A549 (cell line): ENCODE results near the gene IL1RN. TPM values are rescaled to one million over a fixed set of nuclear protein-coding genes. Genes with fewer than 3 reads are reported as not detected.

Experiments
- ATAC-seq, 2 experiments: fragments of 200-7000 bp in 1 of 2; fragments of >200 bp in 1 of 2; cut with Nextera tagmentation in 1 of 2; cut with Tn5 transposase in 1 of 2; 3 replicates each; pipeline versions ENCODE4 v1.8.0 to v1.9.1; 2018 to 2020; ENCODE audit warnings: mild to moderate bottlenecking in 1 of 2, moderate library complexity in 1 of 2
- CTCF ChIA-PET: fragments of 300-600 bp; sonication (Branson Sonifier 250); formaldehyde crosslinking; extraction: SDS; loops from one replicate; lab custom pipeline; 2021; ENCODE audit warnings: antibody characterized with exemption, inconsistent platforms; lab: Yijun Ruan, JAX
- POLR2A ChIA-PET: fragments of 350-600 bp; formaldehyde crosslinking; extraction: SDS; loops from one replicate; lab custom pipeline; 2021; ENCODE audit warnings: antibody characterized with exemption, inconsistent platforms; lab: Yijun Ruan, JAX
- DNase-seq, 2 experiments: peaks; one replicate each; pipeline versions ENCODE4 v3.0.0 to v3.0.0-alpha.2; 2011 to 2016; ENCODE audit warnings: low read depth in 1 of 2, low spot score in 1 of 2
- FAIRE-seq: peaks from 2 replicates; lab custom pipeline; 2011; peaks lifted over from hg19 to GRCh38; lab: Jason Lieb, UNC
- H3K27ac ChIP-seq, 2 experiments: fragments of >200 bp; sonication (Bioruptor Twin); formaldehyde crosslinking; 3 replicates each; pipeline ENCODE4 v1.5.1; 2016 to 2017
- H3K4me1 ChIP-seq: fragments of >200 bp; sonication (Bioruptor Twin); formaldehyde crosslinking; 3 replicates; pipeline ENCODE4 v1.6.1; 2016
- H3K4me2 ChIP-seq: fragments of >200 bp; sonication (Bioruptor Twin); formaldehyde crosslinking; 3 replicates; pipeline ENCODE4 v1.6.1; 2016
- H3K4me3 ChIP-seq: fragments of >200 bp; sonication (Bioruptor Twin); formaldehyde crosslinking; 3 replicates; pipeline ENCODE4 v1.5.1; 2016
- H3K9me3 ChIP-seq: fragments of >200 bp; sonication (Bioruptor Twin); formaldehyde crosslinking; 3 replicates; pipeline ENCODE4 v1.6.1; 2016
- BHLHE40 ChIP-seq: IDR thresholded peaks from 2 replicates; pipeline ENCODE4 v1.6.1; 2012; ENCODE audit warnings: low read depth, low read length, inconsistent platforms
- CBX2 ChIP-seq: fragments of 200-600 bp; sonication (generic); IDR thresholded peaks from 2 replicates; pipeline ENCODE4 v1.6.1; 2016; ENCODE audit warnings: low read depth, mild to moderate bottlenecking, borderline replicate concordance
- CHD4 ChIP-seq: fragments of 200-600 bp; sonication (generic); IDR thresholded peaks from 2 replicates; pipeline ENCODE4 v1.6.1; 2016; ENCODE audit warnings: antibody characterized with exemption, mild to moderate bottlenecking, borderline replicate concordance
- CTCF ChIP-seq: fragments of >200 bp; sonication (Bioruptor Twin); formaldehyde crosslinking; IDR thresholded peaks from 3 replicates; pipeline ENCODE4 v1.5.1; 2016
- EHF ChIP-seq: fragments of 250-450 bp; sonication (Bioruptor Pico); IDR thresholded peaks from 2 replicates; pipeline ENCODE4 v1.5.0; 2020; ENCODE audit warnings: mild to moderate bottlenecking
- ELK1 ChIP-seq: fragments of 150-350 bp; IDR thresholded peaks from 2 replicates; pipeline ENCODE4 v1.6.1; 2014; ENCODE audit warnings: low read depth, mild to moderate bottlenecking, low read length
- EP300 ChIP-seq, 2 experiments: fragments of >200 bp; sonication (Bioruptor Twin); formaldehyde crosslinking; IDR thresholded peaks; 2 replicates in 1 of 2; 3 replicates in 1 of 2; pipeline ENCODE4 v1.6.1; 2016 to 2017
- GATA3 ChIP-seq: IDR thresholded peaks from 2 replicates; pipeline ENCODE4 v1.6.1; 2012; ENCODE audit warnings: borderline replicate concordance
- HOXA7 ChIP-seq: fragments of 250-450 bp; sonication (Bioruptor Pico); IDR thresholded peaks from 2 replicates; pipeline ENCODE4 v1.5.0; 2020; ENCODE audit warnings: mild to moderate bottlenecking, moderate library complexity
- HOXB5 ChIP-seq: fragments of 250-450 bp; sonication (Bioruptor Pico); IDR thresholded peaks from 2 replicates; pipeline ENCODE4 v1.5.0; 2020; ENCODE audit warnings: mild to moderate bottlenecking, moderate library complexity
- JUN ChIP-seq, 2 experiments: fragments of >200 bp; sonication (Bioruptor Twin); formaldehyde crosslinking; IDR thresholded peaks; 2 replicates in 1 of 2; 3 replicates in 1 of 2; pipeline ENCODE4 v1.6.1; 2016 to 2017
- KDM5A ChIP-seq: fragments of 200-600 bp; sonication (generic); IDR thresholded peaks from 2 replicates; pipeline ENCODE4 v1.6.1; 2016; ENCODE audit warnings: antibody characterized with exemption, mild to moderate bottlenecking
- MAX ChIP-seq: IDR thresholded peaks from 2 replicates; pipeline ENCODE4 v1.6.1; 2012
- MAZ ChIP-seq: fragments of 150-350 bp; IDR thresholded peaks from 2 replicates; pipeline ENCODE4 v1.6.1; 2014; ENCODE audit warnings: antibody characterized with exemption, low read depth, low read length, borderline replicate concordance
- PHF8 ChIP-seq: fragments of 200-600 bp; sonication (generic); IDR thresholded peaks from 2 replicates; pipeline ENCODE4 v1.6.1; 2016; ENCODE audit warnings: low read depth, mild to moderate bottlenecking, antibody characterized with exemption, moderate library complexity, borderline replicate concordance
- POLR2AphosphoS2 ChIP-seq: conservative IDR thresholded peaks from 2 replicates; pipeline ENCODE4 v1.6.1; 2012; ENCODE audit warnings: low read length, improper control_type of control experiment, inconsistent platforms
- RAD21 ChIP-seq, 2 experiments: fragments of >200 bp in 1 of 2; sonication (Bioruptor Twin) in 1 of 2; formaldehyde crosslinking in 1 of 2; IDR thresholded peaks in 1 of 2; conservative IDR thresholded peaks in 1 of 2; 2 replicates in 1 of 2; 3 replicates in 1 of 2; pipeline ENCODE4 v1.6.1; 2012 to 2018; ENCODE audit warnings: inconsistent platforms in 1 of 2
- RFX5 ChIP-seq: fragments of 450-650 bp; IDR thresholded peaks from 2 replicates; pipeline ENCODE4 v1.7.1; 2014; ENCODE audit warnings: antibody characterized with exemption, mild to moderate bottlenecking, moderate library complexity
- USF2 ChIP-seq: fragments of 450-650 bp; IDR thresholded peaks from 2 replicates; pipeline ENCODE4 v1.6.1; 2014; ENCODE audit warnings: antibody characterized with exemption
- ZC3H11A ChIP-seq: fragments of 450-650 bp; IDR thresholded peaks from 2 replicates; pipeline ENCODE4 v1.6.1; 2014; ENCODE audit warnings: antibody characterized with exemption, mild to moderate bottlenecking
- WGBS: methylation state at CpG from one replicate; pipeline ENCODE4 v1.1.6; 2017; ENCODE audit errors: missing lambda C conversion rate; 5-methylcytosine and 5-hydroxymethylcytosine counted together
- polyA plus RNA-seq, 4 experiments: library from polyadenylated mRNA; depleted of rRNA in 3 of 4; stranded (reverse); fragments of >200 nt; fragmentation: RNase III in 1 of 4; extraction: RNeasy Plus Mini Kit Qiagen cat#74134 plus additional on column Dnase treatment in 1 of 4; gene quantifications; 2 replicates in 3 of 4; 3 replicates in 1 of 4; pipeline ENCODE4 v1.2.3, GENCODE V29; 2011 to 2017
- TF ChIP-seq, protein P1 (sequence below): IDR thresholded peaks from 2 replicates; pipeline ENCODE4 v1.6.1; 2012; ENCODE audit warnings: low read depth, borderline replicate concordance
- TF ChIP-seq, protein P2 (sequence below): IDR thresholded peaks from 2 replicates; pipeline ENCODE4 v1.6.1; 2012
- TF ChIP-seq, protein P3 (sequence below): fragments of >200 bp; sonication (Bioruptor Twin); formaldehyde crosslinking; IDR thresholded peaks from 2 replicates; pipeline ENCODE4 v1.6.1; 2016
- TF ChIP-seq, protein P4 (sequence below): fragments of 250-450 bp; sonication (Bioruptor Pico); IDR thresholded peaks from 2 replicates; pipeline ENCODE4 v1.5.0; 2020; ENCODE audit warnings: low read depth, mild to moderate bottlenecking, moderate library complexity

Gene IL1RN
- polyA plus RNA-seq, 2 of the 4 experiments (the other 2 are of a cell fraction) = 0.13 TPM; not detected in 1

DNA sequence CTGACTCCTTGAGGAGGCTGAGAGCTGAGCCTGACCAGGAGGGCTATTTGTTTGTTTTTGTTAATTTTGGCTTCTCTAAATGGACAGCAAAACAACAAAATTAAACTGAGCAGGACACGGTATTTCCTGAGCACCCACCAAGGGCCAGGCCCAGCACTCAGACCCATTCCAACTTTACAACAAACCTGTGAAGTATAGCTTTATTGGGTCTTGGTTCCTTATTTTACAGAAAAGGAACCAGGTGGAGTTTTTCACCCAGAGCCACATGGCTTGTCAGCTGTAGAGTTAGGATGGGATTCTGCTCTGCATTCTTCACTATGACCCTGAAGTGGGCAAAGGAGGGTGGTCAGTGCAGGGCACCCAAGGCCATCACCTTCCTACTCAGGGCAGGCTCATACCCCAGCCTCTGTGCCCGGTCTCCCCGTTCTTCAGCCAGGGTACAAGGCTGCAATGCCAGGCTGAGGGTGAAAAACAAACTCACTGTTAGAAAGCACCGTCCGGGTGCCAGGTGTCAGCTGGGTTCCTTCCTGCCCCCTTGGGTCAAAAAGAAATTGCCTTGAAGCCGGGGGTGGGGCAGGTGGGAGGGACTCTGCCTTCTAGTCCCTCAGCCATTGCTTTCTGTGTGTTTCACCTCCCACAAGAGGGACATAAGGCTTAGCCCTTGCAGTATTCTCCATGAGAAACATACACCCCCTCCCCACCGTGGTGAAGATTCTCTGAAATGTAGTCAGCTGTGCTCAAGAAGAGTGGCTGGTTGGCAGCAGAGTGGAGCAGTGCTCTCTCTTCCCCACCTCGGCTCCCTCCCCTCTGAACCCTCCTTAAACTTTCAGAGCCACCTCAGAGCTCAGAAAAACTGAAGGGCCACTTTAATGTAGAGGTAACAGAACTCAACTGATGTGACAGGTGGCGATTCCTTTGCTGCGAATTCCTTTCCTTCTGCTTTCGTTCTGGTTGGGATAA, 48.6 kb downstream of the IL1RN start:
- TF ChIP-seq CBX2 (no peak), KDM5A (no peak), USF2 (no peak), POLR2AphosphoS2 (no peak), HOXA7 (CRISPR knock-in tag) (no peak), HOXB5 (CRISPR knock-in tag) (no peak), JUN (IDR thresholded peaks at IDR 0.05) (no peak), ELK1 (no peak), BHLHE40 (no peak), MAZ (no peak), MAX (no peak)
- TF ChIP-seq, protein P1, sequence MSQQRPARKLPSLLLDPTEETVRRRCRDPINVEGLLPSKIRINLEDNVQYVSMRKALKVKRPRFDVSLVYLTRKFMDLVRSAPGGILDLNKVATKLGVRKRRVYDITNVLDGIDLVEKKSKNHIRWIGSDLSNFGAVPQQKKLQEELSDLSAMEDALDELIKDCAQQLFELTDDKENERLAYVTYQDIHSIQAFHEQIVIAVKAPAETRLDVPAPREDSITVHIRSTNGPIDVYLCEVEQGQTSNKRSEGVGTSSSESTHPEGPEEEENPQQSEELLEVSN = no peak
- ChIA-PET CTCF (interaction anchor here (0.9 to 6.3 kb wide), 5 partner anchors 7 to 214 kb away, joined by 3 to 41 read pairs (median 4); no protein-coding TSS in a partner anchor), POLR2A (no interaction called here)
- WGBS = 69% methylated on average over 11 of the region's 11 CpGs
- FAIRE-seq (no peak), DNase-seq (no peak), ATAC-seq (no peak)
- H3K9me3 ChIP-seq = no peaks in the 10 kb centered on the region
- no peaks in the 10 kb centered on the region for H3K4me1 ChIP-seq
- H3K4me2 ChIP-seq = no peak overlapping the region
- H3K4me3 ChIP-seq = no peak overlapping the region
- no peak overlapping the region for H3K27ac ChIP-seq

DNA sequence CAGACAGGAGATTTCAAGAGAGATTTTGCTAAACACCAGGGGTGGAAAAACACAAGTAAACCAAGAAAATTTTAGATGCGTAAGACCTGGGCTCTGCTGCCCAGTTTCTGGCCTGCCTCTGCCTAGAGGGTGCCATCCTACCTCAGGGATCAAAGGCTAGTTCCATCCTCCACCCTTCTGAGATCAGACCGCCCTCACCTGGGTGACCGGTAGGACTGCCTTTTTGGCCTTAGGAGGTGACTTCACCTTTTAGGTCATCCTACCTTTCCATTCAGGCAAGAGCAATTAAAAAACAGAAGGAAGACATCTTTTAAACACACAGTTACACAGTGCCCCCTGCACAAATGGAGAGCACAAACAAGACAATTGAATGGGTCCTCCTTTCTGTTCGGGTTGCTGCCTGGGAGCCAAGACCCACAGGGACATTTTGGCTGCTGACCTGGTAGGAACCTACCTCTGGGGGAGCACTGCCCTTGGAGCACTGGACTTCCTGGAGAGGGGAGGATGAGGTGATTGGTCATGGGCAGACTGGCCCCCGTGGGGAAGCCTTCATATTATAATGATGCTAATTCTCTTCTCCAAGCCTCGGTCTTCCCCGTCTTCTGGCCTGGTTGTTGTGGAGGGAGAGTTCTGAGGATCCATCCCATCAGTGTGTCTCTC, 49.4 kb downstream of the IL1RN start:
- ChIA-PET POLR2A (no interaction called here), CTCF (no interaction called here)
- Histone ChIP-seq H3K4me2 (no peak overlapping the region), H3K27ac (no peak overlapping the region), H3K9me3 (no peaks in the 10 kb centered on the region), H3K4me1 (no peaks in the 10 kb centered on the region), H3K4me3 (no peak overlapping the region)
- 88% methylated on average over 7 of the region's 7 CpGs for WGBS
- ATAC-seq (no peak), FAIRE-seq (no peak), DNase-seq (no peak)
- TF ChIP-seq GATA3 = no peak
- no peak for TF ChIP-seq CTCF
- TF ChIP-seq HOXA7 (CRISPR knock-in tag) = no peak
- TF ChIP-seq MAZ = no peak
- TF ChIP-seq EP300 (IDR thresholded peaks at IDR 0.05) = no peak
- TF ChIP-seq, protein P2, sequence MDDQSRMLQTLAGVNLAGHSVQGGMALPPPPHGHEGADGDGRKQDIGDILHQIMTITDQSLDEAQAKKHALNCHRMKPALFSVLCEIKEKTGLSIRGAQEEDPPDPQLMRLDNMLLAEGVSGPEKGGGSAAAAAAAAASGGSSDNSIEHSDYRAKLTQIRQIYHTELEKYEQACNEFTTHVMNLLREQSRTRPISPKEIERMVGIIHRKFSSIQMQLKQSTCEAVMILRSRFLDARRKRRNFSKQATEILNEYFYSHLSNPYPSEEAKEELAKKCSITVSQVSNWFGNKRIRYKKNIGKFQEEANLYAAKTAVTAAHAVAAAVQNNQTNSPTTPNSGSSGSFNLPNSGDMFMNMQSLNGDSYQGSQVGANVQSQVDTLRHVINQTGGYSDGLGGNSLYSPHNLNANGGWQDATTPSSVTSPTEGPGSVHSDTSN = no peak
- no peak for TF ChIP-seq CHD4
- no peak for TF ChIP-seq PHF8
- no peak for TF ChIP-seq EHF (CRISPR knock-in tag)
- no peak for TF ChIP-seq ZC3H11A
- TF ChIP-seq, protein P3, sequence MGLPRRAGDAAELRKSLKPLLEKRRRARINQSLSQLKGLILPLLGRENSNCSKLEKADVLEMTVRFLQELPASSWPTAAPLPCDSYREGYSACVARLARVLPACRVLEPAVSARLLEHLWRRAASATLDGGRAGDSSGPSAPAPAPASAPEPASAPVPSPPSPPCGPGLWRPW = no peak
- TF ChIP-seq, protein P4, sequence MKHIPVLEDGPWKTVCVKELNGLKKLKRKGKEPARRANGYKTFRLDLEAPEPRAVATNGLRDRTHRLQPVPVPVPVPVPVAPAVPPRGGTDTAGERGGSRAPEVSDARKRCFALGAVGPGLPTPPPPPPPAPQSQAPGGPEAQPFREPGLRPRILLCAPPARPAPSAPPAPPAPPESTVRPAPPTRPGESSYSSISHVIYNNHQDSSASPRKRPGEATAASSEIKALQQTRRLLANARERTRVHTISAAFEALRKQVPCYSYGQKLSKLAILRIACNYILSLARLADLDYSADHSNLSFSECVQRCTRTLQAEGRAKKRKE = no peak
- no peak for TF ChIP-seq RAD21 (conservative IDR thresholded peaks at IDR 0.05 in 1 of 2, IDR thresholded peaks at IDR 0.05 in 1 of 2)
- no peak for TF ChIP-seq RFX5
